Astrocyte (in vitro differentiated cells and primary cell): ENCODE measurements around the gene PSRC1. TPM values are rescaled to one million over a fixed set of nuclear protein-coding genes. Genes with fewer than 3 reads are reported as not detected.

Source experiments
- DNase-seq: peaks from one replicate; pipeline ENCODE4 v3.0.0-alpha.2; 2010; ENCODE audit warnings: low read depth
- FAIRE-seq: peaks from 2 replicates; lab custom pipeline; 2011; peaks lifted over from hg19 to GRCh38; lab: Jason Lieb, UNC
- H2AFZ ChIP-seq: 2 replicates; pipeline ENCODE4 v1.6.0; 2012; ENCODE audit warnings: low read depth, low read length, inconsistent platforms
- H3K27ac ChIP-seq: 2 replicates; pipeline ENCODE4 v1.5.1; 2011; ENCODE audit warnings: low read depth, low read length, inconsistent platforms
- H3K27me3 ChIP-seq: 2 replicates; pipeline ENCODE4 v1.6.0; 2011; ENCODE audit warnings: low read length, inconsistent platforms; ENCODE audit not compliant: insufficient read depth
- H3K36me3 ChIP-seq: 2 replicates; pipeline ENCODE4 v1.5.1; 2011; ENCODE audit warnings: low read length, inconsistent platforms; ENCODE audit not compliant: insufficient read depth
- H3K4me1 ChIP-seq: 2 replicates; pipeline ENCODE4 v1.5.1; 2011; ENCODE audit warnings: low read length, inconsistent platforms; ENCODE audit not compliant: insufficient read depth
- H3K4me2 ChIP-seq: 2 replicates; pipeline ENCODE4 v1.6.0; 2012; ENCODE audit warnings: low read length, inconsistent platforms
- H3K4me3 ChIP-seq: 2 replicates; pipeline ENCODE4 v1.5.1; 2011; ENCODE audit warnings: low read depth, mild to moderate bottlenecking, low read length, inconsistent platforms; ENCODE audit not compliant: insufficient read depth
- H3K79me2 ChIP-seq: 2 replicates; pipeline ENCODE4 v1.6.0; 2012; ENCODE audit warnings: mild to moderate bottlenecking, low read length, inconsistent platforms; ENCODE audit not compliant: insufficient read depth
- H3K9ac ChIP-seq: 2 replicates; pipeline ENCODE4 v1.6.0; 2012; ENCODE audit warnings: mild to moderate bottlenecking, low read length, inconsistent platforms
- H3K9me3 ChIP-seq: 2 replicates; pipeline ENCODE4 v1.5.1; 2012; ENCODE audit warnings: low read depth, mild to moderate bottlenecking, low read length, inconsistent platforms; ENCODE audit not compliant: insufficient read depth
- H4K20me1 ChIP-seq: 2 replicates; pipeline ENCODE4 v1.6.0; 2012; ENCODE audit warnings: low read length, inconsistent platforms; ENCODE audit not compliant: insufficient read depth
- H3K27ac Mint-ChIP-seq: one replicate; pipeline ENCODE4 v1.8.0; 2021; ENCODE audit warnings: mild to moderate bottlenecking, mixed read lengths; ENCODE audit not compliant: unreplicated experiment
- H3K27me3 Mint-ChIP-seq: one replicate; pipeline ENCODE4 v1.8.0; 2021; ENCODE audit warnings: low read depth, mixed read lengths; ENCODE audit not compliant: unreplicated experiment
- H3K36me3 Mint-ChIP-seq: one replicate; pipeline ENCODE4 v1.8.0; 2021; ENCODE audit warnings: low read depth, mixed read lengths; ENCODE audit not compliant: unreplicated experiment
- H3K4me1 Mint-ChIP-seq: one replicate; pipeline ENCODE4 v1.8.0; 2021; ENCODE audit warnings: low read depth, mixed read lengths; ENCODE audit not compliant: unreplicated experiment
- H3K4me3 Mint-ChIP-seq: one replicate; pipeline ENCODE4 v1.8.0; 2021; ENCODE audit warnings: mild to moderate bottlenecking, moderate library complexity, mixed read lengths; ENCODE audit not compliant: unreplicated experiment
- H3K9me3 Mint-ChIP-seq: one replicate; pipeline ENCODE4 v1.8.0; 2021; ENCODE audit warnings: mild to moderate bottlenecking, mixed read lengths; ENCODE audit not compliant: unreplicated experiment
- CTCF ChIP-seq: IDR thresholded peaks from 2 replicates; pipeline ENCODE4 v1.5.1; 2011; ENCODE audit warnings: low read depth, mild to moderate bottlenecking, inconsistent platforms, low read length, moderate library complexity; ENCODE audit not compliant: insufficient read depth
- EZH2 ChIP-seq: IDR thresholded peaks from 2 replicates; pipeline ENCODE4 v1.6.1; 2012; ENCODE audit warnings: mild to moderate bottlenecking, low read length, inconsistent platforms; ENCODE audit not compliant: insufficient read depth
- total RNA-seq: library from RNA; stranded (reverse); gene quantifications from 2 replicates; pipeline ENCODE4 v1.2.1, GENCODE V29; 2021

Gene PSRC1
- total RNA-seq, 1 donor from 2014 or later: 7.7 TPM

- Histone ChIP-seq H3K4me3 (no peak overlapping the region), H2AFZ (no peak overlapping the region), H4K20me1 (no peaks in the 10 kb centered on the region), H3K4me1 (peaks cover 35% of the 10 kb centered on the region), H3K27ac (peak overlapping the region; percentile 69), H3K36me3 (no peaks in the 10 kb centered on the region), H3K27me3 (no peaks in the 10 kb centered on the region), H3K9ac (peak overlapping the region; percentile 51), H3K4me2 (peak overlapping the region; percentile 79), H3K79me2 (peaks cover 7% of the 10 kb centered on the region), H3K9me3 (no peaks in the 10 kb centered on the region)
- peaks cover 4% of the 10 kb centered on the region for H3K36me3 Mint-ChIP-seq
- DNase-seq (peak; percentile 80), FAIRE-seq (no peak)
- H3K27ac Mint-ChIP-seq: peak overlapping the region; percentile 78
- TF ChIP-seq EZH2 (no peak), CTCF (no peak)
- no peaks in the 10 kb centered on the region for H3K27me3 Mint-ChIP-seq
- H3K4me1 Mint-ChIP-seq: peaks cover 33% of the 10 kb centered on the region
- peak overlapping the region; percentile 40 for H3K4me3 Mint-ChIP-seq
- no peaks in the 10 kb centered on the region for H3K9me3 Mint-ChIP-seq
Measured at GRCh38 chr1:109275706-109276345, 7.1 kb downstream of the PSRC1 start.

DNA sequence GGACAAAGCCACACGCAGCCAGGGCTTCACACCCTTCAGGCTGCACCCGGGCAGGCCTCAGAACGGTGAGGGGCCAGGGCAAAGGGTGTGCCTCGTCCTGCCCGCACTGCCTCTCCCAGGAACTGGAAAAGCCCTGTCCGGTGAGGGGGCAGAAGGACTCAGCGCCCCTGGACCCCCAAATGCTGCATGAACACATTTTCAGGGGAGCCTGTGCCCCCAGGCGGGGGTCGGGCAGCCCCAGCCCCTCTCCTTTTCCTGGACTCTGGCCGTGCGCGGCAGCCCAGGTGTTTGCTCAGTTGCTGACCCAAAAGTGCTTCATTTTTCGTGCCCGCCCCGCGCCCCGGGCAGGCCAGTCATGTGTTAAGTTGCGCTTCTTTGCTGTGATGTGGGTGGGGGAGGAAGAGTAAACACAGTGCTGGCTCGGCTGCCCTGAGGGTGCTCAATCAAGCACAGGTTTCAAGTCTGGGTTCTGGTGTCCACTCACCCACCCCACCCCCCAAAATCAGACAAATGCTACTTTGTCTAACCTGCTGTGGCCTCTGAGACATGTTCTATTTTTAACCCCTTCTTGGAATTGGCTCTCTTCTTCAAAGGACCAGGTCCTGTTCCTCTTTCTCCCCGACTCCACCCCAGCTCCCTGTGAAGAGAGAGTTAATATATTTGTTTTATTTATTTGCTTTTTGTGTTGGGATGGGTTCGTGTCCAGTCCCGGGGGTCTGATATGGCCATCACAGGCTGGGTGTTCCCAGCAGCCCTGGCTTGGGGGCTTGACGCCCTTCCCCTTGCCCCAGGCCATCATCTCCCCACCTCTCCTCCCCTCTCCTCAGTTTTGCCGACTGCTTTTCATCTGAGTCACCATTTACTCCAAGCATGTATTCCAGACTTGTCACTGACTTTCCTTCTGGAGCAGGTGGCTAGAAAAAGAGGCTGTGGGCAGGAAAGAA, 8.1 kb downstream of the PSRC1 start:
- no peaks in the 10 kb centered on the region for H4K20me1 ChIP-seq
- peaks cover 35% of the 10 kb centered on the region for H3K4me1 ChIP-seq
- peak overlapping the region; percentile 69 for H3K27ac ChIP-seq
- no peaks in the 10 kb centered on the region for H3K36me3 ChIP-seq
- DNase-seq (peak; percentile 71), FAIRE-seq (no peak)
- no peak overlapping the region for H3K4me3 ChIP-seq
- Mint-ChIP-seq H3K9me3 (no peaks in the 10 kb centered on the region), H3K36me3 (peaks cover 10% of the 10 kb centered on the region), H3K4me3 (peak overlapping the region; percentile 40), H3K27ac (peak overlapping the region; percentile 78), H3K27me3 (peaks cover 1% of the 10 kb centered on the region), H3K4me1 (peaks cover 33% of the 10 kb centered on the region)
- peak overlapping the region; percentile 79 for H3K4me2 ChIP-seq
- H3K9ac ChIP-seq: peak overlapping the region; percentile 51
- TF ChIP-seq EZH2 (no peak), CTCF (no peak)
- H3K27me3 ChIP-seq: no peaks in the 10 kb centered on the region
- no peaks in the 10 kb centered on the region for H3K79me2 ChIP-seq
- H3K9me3 ChIP-seq: no peaks in the 10 kb centered on the region
- no peak overlapping the region for H2AFZ ChIP-seq
